ENCODE data around the gene MAN2B1.
A peak's percentile ranks its signal among the peaks of the same experiment; 100 is the strongest.
"Not testable (repeated sequence)": the region's sequence is repeated elsewhere in the genome, so short reads cannot be mapped to it uniquely, and the experiment has no call there.

The MAN2B1 gene

DNA sequence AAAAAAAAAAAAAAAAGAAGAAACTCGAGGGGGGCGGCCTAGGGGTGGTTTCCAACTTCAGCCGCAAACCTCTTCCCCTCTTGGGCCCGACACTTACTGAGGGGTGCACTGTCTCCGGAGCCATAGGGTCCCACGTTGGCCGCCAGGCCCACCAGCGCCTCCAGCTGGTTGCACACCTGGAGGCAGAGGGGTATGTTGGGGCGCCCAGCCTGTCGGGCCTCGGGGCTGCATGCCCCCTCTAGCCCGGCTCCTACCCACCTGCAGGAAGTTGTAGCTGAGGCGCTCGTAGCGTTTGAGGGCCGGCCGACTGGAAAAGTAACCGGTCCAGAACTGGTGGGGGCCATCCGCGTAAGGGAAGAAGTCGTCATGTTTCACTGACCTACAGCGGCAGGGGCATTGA lies 8.6 kb downstream of the MAN2B1 start:
- no peak for DNase-seq (ENCODE audit: low read depth, low spot score)

DNA sequence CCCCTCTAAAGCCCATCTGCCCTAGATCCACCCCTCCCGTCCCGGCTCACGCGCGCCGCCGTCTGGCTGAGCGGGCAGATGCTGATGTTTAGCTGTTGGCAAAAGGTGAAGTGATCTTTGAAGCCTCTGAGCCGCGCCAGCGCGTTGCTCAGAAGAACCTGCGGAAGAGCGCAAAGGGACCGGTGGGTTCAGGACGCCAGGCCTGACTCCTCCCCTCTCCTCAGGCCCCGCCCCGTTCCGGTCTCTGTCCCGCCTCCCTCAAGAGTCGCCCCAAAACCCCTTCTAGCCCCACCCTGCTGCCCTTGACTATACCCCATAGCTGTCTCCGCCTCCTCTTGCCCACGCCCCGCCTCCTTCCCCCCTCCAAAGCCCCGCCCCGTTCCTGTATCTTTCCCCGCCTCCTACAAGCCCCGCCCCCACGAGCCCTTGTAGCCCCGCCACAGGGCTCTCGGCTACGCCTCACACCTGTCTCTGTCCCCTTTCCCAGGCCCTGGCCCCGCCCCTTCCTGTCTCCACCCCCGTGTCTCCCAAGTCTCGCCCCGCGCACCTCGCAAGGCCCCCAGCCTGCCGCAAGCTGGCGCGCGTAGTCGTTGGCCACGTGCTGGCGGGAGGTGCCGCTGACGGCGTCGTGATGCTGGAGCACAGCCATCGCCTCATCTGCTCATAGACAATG lies 9.5 kb downstream of the MAN2B1 start:
- DNase-seq (ENCODE audit: low read depth, low spot score), result no peak

DNA sequence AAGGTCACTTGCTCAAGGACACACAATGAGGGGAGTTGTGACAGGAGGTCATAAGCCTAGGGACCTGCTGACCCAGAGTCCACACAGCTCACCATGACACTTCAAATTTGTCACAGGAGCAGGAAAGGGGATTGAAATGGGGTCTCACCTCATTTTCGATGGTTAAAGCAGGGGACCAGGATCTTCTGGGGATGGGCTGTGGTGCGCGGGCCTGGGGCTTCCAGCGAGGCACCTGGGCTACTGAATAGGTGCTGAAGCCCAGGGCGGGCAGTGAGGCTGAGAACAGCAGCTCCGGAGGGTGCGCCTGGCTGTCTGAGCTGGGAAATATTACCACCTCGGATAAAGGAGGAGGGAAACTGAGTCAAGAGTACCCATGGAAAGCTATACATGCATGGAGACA lies 11.0 kb downstream of the MAN2B1 start:
- DNase-seq (ENCODE audit: low read depth, low spot score), result no peak

DNA sequence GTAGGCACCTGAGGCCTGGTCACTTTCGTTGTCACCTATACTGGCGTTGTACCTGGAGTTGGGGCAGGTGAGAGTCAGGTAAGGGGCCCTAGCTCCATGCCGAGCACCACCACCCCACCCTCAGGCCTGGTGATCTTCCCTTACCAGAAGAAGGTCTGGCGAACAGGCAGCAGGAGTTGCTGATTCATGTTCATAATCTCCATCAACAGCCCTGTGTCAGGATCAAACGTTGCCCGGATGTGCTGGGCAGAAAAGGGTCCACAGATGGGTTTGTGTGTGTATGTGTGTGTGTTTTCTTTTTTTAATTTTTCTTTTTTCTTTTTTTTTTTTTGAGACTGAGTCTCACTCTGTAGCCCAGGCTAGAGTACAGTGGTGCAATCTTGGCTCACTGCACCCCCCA lies 14.3 kb downstream of the MAN2B1 start:
- DNase-seq (ENCODE audit: low read depth, low spot score), result no peak

DNA sequence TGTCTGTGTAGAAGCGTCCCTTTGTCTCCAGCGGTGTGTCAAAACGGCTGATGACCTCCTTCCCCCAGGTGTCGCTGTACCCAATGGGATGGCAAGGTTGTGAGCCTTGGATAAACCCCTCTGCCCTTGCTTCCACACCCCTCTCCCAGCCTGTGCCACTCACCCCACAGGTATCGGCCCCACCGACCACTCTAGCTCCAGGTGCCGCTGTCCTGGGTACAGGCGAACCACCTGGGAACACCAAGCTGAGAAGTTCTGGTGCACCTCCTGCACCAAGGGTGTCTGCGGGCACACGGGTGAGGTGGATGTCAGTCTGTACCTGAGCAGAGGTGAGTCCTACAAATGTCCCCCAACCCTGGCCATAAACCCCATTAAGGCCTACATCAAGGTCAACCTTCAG lies 16.6 kb downstream of the MAN2B1 start:
- DNase-seq (ENCODE audit: low read depth, low spot score), result no peak

DNA sequence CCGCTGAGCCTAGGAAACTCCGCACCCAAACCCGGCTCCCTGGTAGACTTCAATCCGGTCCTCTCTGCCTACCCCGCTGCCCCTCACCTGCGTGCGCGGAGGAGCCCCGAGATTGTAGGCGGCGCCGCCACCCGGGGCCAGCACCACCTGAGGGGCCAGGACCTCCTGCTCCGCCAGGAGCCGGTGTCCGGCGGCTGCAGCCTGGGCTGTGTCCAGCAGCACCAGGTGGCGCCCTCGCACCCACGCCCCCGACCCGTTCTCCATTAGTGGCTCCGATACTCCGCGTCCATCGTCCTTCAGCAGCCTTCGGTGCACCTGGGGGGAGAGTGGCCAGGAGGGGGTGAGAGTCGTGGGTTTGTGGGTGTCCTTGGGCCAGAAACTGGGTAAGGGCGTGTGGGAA lies 18.5 kb downstream of the MAN2B1 start:
- no peak for DNase-seq (ENCODE audit: low read depth, low spot score)

DNA sequence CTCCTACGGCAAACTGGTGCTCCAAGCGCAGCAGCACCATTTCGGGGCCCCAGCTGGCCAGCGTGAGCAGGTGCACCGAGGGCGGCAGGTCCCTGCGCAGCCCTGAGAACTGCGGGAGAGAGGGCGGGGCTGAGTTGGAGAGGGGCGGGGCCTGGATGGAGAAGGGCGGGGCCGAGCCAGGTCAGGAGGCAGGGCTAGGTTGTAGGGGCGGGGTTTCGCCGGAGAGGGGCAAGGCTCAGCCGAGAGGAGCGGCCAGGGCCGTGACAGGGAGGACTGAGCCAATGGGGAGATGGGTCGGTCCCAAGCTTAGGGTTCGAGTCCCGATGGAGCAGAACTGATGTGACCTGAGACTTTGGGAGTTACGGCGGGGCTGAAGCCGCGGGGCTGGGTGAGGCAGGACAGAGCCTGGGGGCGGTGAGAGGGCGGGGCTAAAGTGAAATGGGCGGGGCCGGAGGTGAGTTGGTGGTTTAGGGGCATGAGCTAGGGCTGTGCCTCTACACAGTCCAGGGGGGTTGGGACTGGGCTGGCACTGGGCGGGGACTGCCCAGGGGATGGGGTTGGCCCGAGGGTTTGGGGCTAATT lies 19.0 kb downstream of the MAN2B1 start:
- no peak for DNase-seq (ENCODE audit: low read depth, low spot score)

DNA sequence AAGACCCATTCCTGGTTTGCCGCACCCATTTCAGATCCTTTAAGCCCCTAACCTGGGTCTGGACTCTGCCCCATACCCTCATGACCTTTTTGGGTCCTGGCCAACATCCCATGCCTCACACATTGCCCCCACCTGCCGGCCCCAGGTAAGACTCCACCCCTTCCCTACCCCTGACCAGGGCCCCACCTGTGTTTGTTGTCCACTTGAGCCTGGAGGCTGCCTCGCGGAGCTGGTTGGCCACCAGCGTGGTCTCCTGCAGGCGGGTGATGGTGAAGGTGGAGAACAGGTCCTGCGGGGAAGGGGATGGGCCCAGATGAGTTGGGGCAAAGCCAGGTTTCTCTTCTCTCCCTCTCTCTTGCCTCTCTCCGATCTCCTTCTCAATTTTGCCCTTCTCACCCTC lies 19.5 kb downstream of the MAN2B1 start:
- no peak for DNase-seq (ENCODE audit: low read depth, low spot score)

DNA sequence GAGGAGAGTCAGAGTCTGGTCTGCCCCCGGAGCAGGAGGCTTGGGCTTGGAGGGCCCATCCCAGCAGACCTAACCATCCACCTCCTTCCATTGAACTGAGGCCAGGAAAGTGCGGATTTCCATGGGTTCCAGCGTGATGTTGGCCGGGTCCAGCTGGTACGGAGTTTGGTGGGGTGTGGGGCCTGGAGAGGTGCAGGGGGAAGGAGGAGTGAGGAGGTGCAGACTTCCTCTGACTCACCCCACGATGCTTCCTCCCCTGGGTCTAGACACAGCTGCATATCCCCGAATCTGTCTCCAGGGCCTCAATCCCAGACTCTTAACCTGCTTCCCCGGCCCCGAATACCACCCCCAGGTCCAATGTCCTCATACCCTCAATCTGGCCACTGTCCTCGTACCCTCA lies 20.0 kb downstream of the MAN2B1 start:
- no peak for DNase-seq (ENCODE audit: low read depth, low spot score)

DNA sequence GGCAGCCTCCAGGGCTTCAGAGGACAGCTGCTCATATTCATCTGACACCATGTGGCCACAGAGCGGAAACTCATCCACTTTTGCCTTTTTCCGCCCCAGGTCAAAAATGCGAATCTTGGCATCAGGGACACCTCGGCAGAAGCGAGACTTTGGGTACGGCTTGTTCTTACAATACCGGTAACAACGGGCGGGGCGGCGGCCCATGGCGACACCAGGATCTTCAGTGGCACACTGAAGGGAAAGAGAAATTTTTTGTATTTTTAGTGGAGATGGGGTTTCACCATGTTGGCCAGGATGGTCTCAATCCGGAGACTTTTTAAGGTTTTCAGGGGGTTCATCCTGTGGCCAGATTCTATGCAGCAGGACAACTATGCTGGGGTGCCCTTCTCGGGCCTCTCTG lies 22.8 kb downstream of the MAN2B1 start:
- not testable (repeated sequence) for DNase-seq (ENCODE audit: low read depth, low spot score)

DNA sequence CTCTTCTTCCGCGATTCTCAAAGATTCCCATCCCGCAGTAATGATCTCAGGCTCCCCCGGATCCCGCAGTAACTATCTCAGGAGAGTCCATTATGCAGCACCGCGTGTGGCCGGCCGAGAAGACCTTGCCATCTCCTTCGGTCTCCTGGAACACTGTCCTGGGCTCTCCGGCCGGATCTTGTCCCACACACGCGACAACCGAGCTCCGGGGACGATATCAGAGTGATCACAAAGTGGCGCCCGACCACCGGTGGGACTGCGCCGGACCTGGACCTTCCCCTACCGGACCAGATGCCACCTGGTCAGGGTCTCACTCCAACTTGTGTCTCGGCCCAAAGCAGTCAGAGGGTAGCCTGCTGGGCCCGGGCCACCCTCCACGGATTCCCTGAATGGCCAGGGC lies 24.0 kb downstream of the MAN2B1 start:
- no peak for DNase-seq (ENCODE audit: low read depth, low spot score)

DNA sequence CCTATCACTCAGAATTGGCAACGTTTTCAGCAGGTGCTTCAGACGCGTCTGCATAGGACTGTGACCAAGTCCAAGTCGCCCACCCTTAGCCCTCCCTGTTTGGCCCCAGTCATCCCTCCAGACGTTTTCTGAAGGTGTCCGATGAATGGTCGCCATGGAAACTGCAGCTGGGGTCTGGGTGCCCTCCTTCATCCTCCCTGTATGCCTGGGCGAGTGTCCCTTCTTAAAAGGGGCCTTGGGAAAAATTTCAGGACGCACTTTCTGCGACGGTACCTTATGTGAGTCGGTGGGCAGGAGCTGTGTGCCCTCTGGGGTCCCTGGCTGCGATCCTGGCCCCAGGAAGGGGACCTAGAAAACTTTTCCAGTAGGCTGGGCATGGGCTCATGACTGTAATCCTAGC lies 25.1 kb downstream of the MAN2B1 start:
- no peak for DNase-seq (ENCODE audit: low read depth, low spot score)

DNA sequence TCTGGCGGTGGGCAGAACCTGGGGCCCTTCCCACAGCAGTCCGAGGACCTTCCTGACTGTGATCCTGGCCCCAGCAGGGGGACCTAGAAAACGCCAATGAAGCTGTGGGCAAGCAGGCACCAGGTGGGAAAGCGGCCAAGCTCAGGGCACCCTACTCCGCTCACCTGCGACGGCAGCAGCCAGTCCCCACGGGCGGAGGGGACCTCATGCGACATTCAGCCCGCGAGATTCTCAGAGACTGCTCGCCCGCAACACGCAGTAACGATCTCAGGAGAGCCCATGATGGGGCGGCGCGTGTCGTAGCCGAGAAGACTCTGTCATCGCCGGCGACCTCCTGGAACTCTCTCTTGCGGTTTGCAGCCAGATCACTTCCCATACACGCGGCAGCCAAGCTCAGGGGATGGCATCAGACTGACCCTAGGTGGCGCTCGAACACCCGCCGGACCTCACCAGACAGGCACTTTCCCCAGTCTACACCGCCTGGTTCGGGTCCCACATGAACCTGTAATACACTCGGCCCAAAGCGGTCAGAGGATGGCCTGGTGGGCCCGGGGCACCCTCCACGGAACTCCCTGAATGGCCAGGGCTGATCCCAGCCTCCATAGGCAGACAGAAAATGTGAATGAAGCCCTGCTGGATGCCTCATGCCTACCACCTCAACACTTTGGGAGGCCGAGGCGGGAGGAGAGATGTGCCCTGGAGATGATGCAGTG lies 26.5 kb downstream of the MAN2B1 start:
- DNase-seq (ENCODE audit: low read depth, low spot score), result peak; percentile 5

DNA sequence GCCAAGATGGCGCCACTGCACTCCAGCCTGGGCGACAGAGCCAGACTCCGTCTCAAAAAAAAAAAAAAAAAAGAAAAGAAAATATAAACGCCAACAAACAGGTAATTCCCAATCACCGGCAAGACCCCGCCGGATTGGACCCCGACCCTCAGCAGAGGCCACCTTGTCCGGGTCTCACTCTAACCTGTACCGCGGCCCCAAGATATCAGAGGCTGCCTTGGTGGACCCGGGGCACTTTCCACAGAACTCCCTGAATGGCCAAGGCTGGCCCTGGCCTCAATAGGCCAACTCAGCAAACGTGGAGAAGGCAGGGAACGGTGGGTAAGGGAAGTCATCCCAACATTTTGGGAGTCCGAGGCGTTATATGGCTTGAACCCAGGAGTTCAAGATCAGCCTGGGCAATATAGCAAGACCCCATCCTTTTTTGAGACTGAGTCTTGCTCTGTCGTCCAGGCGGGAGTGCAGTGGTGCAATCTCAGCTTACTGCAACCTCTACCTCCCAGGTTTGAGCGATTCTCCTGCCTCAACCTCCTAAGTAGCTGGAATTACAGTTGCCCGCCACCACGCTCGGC lies 27.8 kb downstream of the MAN2B1 start:
- DNase-seq (ENCODE audit: low read depth, low spot score), result no peak

DNA sequence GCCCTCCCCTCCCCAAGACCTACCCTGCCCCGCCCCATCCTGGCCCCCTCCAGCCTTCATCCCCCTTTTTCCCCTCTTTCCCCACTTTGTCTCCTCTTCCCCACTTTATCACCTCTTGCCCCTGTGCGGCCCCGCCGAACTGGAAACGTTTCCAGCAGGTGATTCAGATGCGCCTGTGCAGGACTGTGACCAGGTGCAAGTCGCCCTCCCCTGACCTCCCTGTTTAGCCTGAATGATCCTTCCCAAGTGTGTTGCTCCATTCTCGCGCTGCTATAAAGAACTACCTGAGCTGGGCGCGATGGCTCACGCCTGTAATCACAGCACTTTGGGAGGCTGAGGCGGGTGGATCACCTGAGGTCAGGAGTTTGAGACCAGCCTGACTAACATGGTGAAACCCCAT lies 29.9 kb downstream of the MAN2B1 start:
- no peak for DNase-seq (ENCODE audit: low read depth, low spot score)

DNA sequence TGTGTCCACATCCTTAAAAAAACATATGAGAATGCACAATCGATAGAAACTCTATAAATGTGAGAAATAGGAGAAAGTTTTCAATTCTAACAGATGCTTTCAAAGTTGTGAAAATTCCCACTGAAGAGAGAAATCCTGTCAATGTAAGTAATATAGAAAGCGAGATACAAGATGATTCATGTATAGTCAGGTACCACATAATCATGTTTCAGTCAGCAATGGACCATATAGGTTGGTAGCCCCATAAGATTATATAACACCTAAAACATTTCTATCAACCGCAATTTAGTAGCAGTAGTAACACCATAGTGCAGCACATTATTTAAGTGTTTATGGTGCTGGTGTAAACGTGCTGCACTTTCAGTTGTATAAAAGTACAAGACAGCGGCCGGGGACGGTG lies 37.3 kb downstream of the MAN2B1 start:
- no peak for DNase-seq (ENCODE audit: low read depth, low spot score)

DNA sequence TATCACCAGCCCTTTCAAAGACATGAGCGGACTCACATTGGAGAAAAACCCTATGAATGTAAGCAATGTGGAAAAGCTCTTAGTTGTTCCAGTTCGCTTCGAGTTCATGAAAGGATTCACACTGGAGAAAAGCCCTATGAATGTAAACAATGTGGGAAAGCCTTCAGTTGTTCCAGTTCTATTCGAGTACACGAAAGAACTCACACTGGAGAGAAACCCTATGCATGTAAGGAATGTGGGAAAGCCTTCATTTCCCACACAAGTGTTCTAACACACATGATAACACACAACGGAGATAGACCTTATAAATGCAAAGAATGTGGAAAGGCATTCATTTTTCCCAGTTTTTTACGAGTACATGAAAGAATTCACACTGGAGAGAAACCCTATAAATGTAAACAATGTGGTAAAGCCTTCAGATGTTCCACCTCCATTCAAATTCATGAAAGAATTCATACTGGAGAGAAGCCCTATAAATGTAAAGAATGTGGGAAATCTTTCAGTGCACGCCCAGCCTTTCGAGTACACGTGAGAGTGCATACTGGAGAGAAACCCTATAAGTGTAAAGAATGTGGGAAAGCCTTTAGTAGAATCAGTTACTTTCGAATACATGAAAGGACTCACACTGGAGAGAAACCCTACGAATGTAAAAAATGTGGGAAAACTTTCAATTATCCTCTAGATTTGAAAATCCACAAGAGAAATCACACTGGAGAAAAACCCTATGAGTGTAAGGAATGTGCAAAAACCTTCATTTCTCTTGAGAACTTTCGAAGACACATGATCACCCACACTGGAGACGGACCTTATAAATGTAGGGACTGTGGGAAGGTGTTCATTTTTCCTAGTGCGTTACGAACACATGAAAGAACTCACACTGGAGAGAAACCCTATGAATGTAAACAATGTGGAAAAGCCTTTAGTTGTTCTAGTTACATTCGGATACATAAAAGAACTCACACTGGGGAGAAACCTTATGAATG lies 38.2 kb downstream of the MAN2B1 start:
- no peak for DNase-seq (ENCODE audit: low read depth, low spot score)

DNA sequence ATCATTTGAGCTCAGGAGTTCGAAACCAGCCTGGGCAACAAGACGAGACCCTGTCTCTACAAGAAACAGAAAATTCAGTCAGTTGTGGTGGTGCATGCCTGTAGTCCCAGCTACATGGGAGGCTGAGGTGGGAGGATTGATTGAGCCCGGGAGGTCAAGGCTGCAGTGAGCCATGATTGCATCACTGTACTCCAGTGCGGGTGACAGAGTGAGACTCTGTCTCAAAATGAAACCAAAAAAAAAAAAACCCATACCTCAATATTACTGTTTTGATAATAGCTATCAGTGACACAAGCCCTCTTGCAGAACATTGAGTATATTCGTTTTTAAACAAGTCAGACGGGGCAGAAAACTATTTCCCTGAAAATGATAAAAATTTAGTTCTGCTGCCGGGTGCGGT lies 39.6 kb downstream of the MAN2B1 start:
- no peak for DNase-seq (ENCODE audit: low read depth, low spot score)

DNA sequence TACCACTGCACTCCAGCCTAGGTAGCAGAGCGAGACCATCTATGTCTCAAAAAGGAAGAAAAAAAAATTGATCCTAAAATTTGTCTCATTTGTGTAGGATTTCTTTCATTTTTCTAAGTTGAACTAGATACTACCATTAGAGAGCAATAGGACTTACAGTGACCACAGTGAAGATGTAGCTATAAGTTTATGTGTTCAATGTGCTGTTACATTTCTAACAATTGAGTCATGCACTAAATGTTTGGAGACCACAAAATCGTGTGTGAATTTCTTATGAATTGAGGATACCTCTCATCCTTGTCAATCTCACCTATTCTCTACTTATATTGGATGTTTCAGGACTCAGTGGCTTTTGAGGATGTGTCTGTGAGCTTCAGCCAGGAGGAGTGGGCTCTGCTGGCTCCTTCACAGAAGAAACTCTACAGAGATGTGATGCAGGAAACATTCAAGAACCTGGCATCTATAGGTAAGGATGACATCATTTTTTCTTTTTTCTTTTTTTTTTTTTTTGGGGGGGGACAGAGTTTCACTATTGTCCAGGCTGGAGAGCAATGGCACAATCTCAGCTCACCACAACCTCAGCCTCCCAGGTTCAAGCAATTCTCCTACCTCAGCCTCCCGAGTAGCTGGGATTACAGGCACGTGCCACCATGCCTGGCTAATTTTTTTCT lies 43.0 kb downstream of the MAN2B1 start:
- no peak for DNase-seq (ENCODE audit: low read depth, low spot score)

DNA sequence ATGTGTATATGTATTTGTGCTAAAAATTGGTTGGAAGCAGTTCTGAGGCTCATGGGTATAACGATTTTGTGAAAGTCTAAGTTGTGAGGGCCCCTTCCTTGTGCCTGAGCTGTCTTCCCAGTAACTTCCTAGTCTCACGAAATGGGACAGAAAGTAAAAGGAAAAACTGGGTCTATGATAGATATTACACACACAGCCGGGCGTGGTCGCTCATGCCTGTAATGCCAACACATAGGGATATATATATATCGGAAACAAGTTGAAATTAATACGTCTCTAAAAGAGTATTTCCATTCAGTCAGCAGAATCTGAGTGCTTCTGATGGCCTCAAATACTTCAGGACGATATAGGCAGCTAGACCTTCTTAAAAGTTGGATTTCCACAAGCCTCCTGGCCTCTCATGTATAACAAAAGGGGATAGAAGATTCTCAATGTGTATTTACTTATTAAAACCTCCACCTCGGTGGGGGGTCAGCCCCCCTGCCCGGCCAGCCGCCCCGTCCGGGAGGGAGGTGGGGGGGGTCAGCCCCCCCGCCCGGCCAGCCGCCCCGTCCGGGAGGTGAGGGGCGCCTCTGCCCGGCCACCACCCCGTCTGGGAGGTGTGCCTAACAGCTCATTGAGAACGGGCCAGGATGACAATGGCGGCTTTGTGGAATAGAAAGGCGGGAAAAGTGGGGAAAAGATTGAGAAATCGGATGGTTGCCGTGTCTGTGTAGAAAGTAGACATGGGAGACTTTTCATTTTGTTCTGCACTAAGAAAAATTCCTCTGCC lies 45.1 kb downstream of the MAN2B1 start:
- not testable (repeated sequence) for DNase-seq (ENCODE audit: low read depth, low spot score)
